H1 (cell line): ENCODE measurements around the gene ADARB2.

Experiments
- EGR1 ChIP-seq: IDR thresholded peaks from 2 replicates; pipeline ENCODE4 v1.6.1; 2011; ENCODE audit warnings: low read depth, low read length, borderline replicate concordance
- EP300 ChIP-seq, 2 experiments: IDR thresholded peaks; 1 replicate in 1 of 2; 2 replicates in 1 of 2; pipeline ENCODE4 v1.6.1; 2011 to 2012; ENCODE audit warnings: low read depth in 2 of 2, low read length in 2 of 2, mild to moderate bottlenecking in 2 of 2, borderline replicate concordance in 1 of 2, inconsistent platforms in 1 of 2, moderate library complexity in 1 of 2
- JUND ChIP-seq: IDR thresholded peaks from 2 replicates; pipeline ENCODE4 v1.6.1; 2011; ENCODE audit warnings: mild to moderate bottlenecking, improper control_type of control experiment, low read length
- SP2 ChIP-seq: IDR thresholded peaks from 2 replicates; pipeline ENCODE4 v1.6.1; 2012; ENCODE audit warnings: mild to moderate bottlenecking, low read length, inconsistent platforms
- ZNF274 ChIP-seq: IDR thresholded peaks from 2 replicates; pipeline ENCODE4 v1.7.0; 2012; ENCODE audit warnings: low read length, borderline replicate concordance; ENCODE audit errors: extremely low read depth
- TF ChIP-seq, protein P1 (sequence below), 3 experiments: IDR thresholded peaks; 1 replicate in 2 of 3; 2 replicates in 1 of 3; pipeline versions ENCODE4 v1.5.1 to v1.6.1; 2011; ENCODE audit warnings: low read length in 3 of 3, mild to moderate bottlenecking in 3 of 3, inconsistent platforms in 2 of 3, low read depth in 1 of 3, moderate library complexity in 1 of 3; ENCODE audit not compliant: insufficient read depth in 1 of 3; ENCODE audit errors: control extremely low read depth in 1 of 3
- TF ChIP-seq, protein P2 (sequence below): IDR thresholded peaks from 2 replicates; pipeline ENCODE4 v1.6.1; 2011; ENCODE audit warnings: low read length, improper control_type of control experiment

DNA sequence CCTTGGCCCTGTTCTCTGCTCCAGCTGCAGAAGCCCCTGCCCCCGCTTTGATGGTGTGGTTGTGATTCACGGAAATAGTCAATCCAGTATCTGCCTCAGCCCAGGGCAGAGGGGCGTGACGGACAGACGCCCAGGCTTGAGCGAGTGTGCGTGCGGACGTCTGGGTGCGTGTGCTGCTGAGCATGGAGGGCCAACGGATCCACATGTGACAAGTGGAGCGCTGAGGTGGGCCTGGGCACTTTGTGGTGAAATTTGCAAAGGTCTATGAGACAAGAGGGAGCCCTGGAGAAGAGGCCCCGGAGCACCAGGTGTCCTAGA, 586.7 kb downstream of the ADARB2 start:
- TF ChIP-seq, protein P1, sequence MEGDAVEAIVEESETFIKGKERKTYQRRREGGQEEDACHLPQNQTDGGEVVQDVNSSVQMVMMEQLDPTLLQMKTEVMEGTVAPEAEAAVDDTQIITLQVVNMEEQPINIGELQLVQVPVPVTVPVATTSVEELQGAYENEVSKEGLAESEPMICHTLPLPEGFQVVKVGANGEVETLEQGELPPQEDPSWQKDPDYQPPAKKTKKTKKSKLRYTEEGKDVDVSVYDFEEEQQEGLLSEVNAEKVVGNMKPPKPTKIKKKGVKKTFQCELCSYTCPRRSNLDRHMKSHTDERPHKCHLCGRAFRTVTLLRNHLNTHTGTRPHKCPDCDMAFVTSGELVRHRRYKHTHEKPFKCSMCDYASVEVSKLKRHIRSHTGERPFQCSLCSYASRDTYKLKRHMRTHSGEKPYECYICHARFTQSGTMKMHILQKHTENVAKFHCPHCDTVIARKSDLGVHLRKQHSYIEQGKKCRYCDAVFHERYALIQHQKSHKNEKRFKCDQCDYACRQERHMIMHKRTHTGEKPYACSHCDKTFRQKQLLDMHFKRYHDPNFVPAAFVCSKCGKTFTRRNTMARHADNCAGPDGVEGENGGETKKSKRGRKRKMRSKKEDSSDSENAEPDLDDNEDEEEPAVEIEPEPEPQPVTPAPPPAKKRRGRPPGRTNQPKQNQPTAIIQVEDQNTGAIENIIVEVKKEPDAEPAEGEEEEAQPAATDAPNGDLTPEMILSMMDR (IDR thresholded peaks at IDR 0.05; ENCODE audit: control extremely low read depth in 1 of 3, insufficient read depth in 1 of 3, low read depth in 1 of 3, low read length in 3 of 3), result no peak
- TF ChIP-seq EGR1 (no peak), ZNF274 (no peak), EP300 (IDR thresholded peaks at IDR 0.05; ENCODE audit: borderline replicate concordance in 1 of 2, low read depth in 2 of 2, low read length in 2 of 2) (no peak), SP2 (no peak), JUND (no peak)
- TF ChIP-seq, protein P2, sequence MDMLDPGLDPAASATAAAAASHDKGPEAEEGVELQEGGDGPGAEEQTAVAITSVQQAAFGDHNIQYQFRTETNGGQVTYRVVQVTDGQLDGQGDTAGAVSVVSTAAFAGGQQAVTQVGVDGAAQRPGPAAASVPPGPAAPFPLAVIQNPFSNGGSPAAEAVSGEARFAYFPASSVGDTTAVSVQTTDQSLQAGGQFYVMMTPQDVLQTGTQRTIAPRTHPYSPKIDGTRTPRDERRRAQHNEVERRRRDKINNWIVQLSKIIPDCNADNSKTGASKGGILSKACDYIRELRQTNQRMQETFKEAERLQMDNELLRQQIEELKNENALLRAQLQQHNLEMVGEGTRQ, result no peak
